OCI-LY7 (cell line): ENCODE data around the gene GFPT1. TPM values are rescaled to one million over a fixed set of nuclear protein-coding genes. Genes with fewer than 3 reads are reported as not detected.

Experiments
- BruUV-seq: library from RNA; stranded (reverse); fragments of 400-500 nt; replicated peaks from 2 replicates; lab custom pipeline; 2021; lab: Mats Ljungman, UMichigan
- CTCF ChIA-PET: fragments of 300-600 bp; sonication (Branson Sonifier 250); formaldehyde crosslinking; loops from one replicate; lab custom pipeline; 2022; ENCODE audit warnings: antibody characterized with exemption; ENCODE audit not compliant: unreplicated experiment; lab: Charles Lee
- POLR2A ChIA-PET: fragments of 300-600 bp; sonication (Branson Sonifier 250); formaldehyde crosslinking; loops from one replicate; lab custom pipeline; 2022; ENCODE audit warnings: antibody characterized with exemption; lab: Charles Lee
- DNase-seq: peaks from one replicate; pipeline ENCODE4 v3.0.0-alpha.2; 2015; ENCODE audit warnings: low spot score
- H2AFZ ChIP-seq: fragments of 200-600 bp; sonication (generic), shearing (Covaris generic); 2 replicates; pipeline ENCODE4 v1.6.1; 2014; ENCODE audit warnings: mild to moderate bottlenecking, antibody characterized with exemption, low read length, moderate library complexity
- H3K27ac ChIP-seq: fragments of 200-600 bp; sonication (generic); 2 replicates; pipeline ENCODE4 v1.5.1; 2014; ENCODE audit warnings: mixed run types, low read depth, mild to moderate bottlenecking, moderate library complexity, low read length, inconsistent platforms; ENCODE audit not compliant: poor library complexity, severe bottlenecking
- H3K36me3 ChIP-seq: fragments of 200-600 bp; sonication (generic); 2 replicates; pipeline ENCODE4 v1.6.1; 2014; ENCODE audit warnings: mild to moderate bottlenecking, antibody characterized with exemption, low read length, moderate library complexity, mixed read lengths; ENCODE audit not compliant: insufficient read depth
- H3K4me1 ChIP-seq: fragments of 200-600 bp; sonication (generic); 2 replicates; pipeline ENCODE4 v1.5.1; 2014; ENCODE audit warnings: mild to moderate bottlenecking, low read length; ENCODE audit not compliant: insufficient read depth, poor library complexity, severe bottlenecking
- H3K4me2 ChIP-seq: fragments of 200-600 bp; sonication (generic); 2 replicates; pipeline ENCODE4 v1.6.1; 2014; ENCODE audit warnings: mild to moderate bottlenecking, low read length
- H3K4me3 ChIP-seq: fragments of 200-600 bp; sonication (generic); 2 replicates; pipeline ENCODE4 v1.5.1; 2014; ENCODE audit warnings: mild to moderate bottlenecking, low read depth, low read length; ENCODE audit not compliant: poor library complexity, severe bottlenecking
- H3K79me2 ChIP-seq: fragments of 200-600 bp; sonication (generic); 2 replicates; pipeline ENCODE4 v1.6.1; 2016; ENCODE audit warnings: low read depth, mild to moderate bottlenecking, low read length, moderate library complexity, mixed read lengths; ENCODE audit not compliant: insufficient read depth
- H3K9me2 ChIP-seq: fragments of 200-600 bp; sonication (generic); 2 replicates; pipeline ENCODE4 v1.6.1; 2016; ENCODE audit warnings: mild to moderate bottlenecking, low read length, mixed read lengths; ENCODE audit not compliant: insufficient read depth
- H3K9me3 ChIP-seq: fragments of 200-600 bp; sonication (generic); 2 replicates; pipeline ENCODE4 v1.6.1; 2014; ENCODE audit warnings: mild to moderate bottlenecking, mixed run types, low read length, mixed read lengths
- H4K20me1 ChIP-seq: fragments of 200-600 bp; sonication (generic); 2 replicates; pipeline ENCODE4 v1.6.1; 2014; ENCODE audit warnings: mild to moderate bottlenecking, antibody characterized with exemption, low read length, moderate library complexity, mixed read lengths; ENCODE audit not compliant: insufficient read depth
- CTCF ChIP-seq: fragments of 200-600 bp; sonication (generic); conservative IDR thresholded peaks from 2 replicates; pipeline ENCODE4 v1.5.1; 2014; ENCODE audit warnings: mild to moderate bottlenecking, antibody characterized with exemption, low read length, moderate library complexity, mixed read lengths
- EZH2phosphoT487 ChIP-seq: fragments of 200-600 bp; sonication (generic); IDR thresholded peaks from 2 replicates; pipeline ENCODE4 v1.6.1; 2018; ENCODE audit warnings: low read depth, borderline replicate concordance, mild to moderate bottlenecking, mixed run types, antibody characterized with exemption, low read length, moderate library complexity, mixed read lengths
- intact Hi-C: fragments of 100-400 bp; cut with micrococcal nuclease; formaldehyde crosslinking; loops from one replicate; pipeline ENCODE4 v1.10.0; 2022; ENCODE audit not compliant: unreplicated experiment
- total RNA-seq, 2 experiments: library from RNA; depleted of rRNA in 1 of 2; stranded (reverse); fragments of >200 nt in 1 of 2; shearing (Covaris generic) in 1 of 2; gene quantifications; 2 replicates each; pipeline ENCODE4 v1.2.3, GENCODE V29; 2014 to 2022

GFPT1 gene
- total RNA-seq, 2 experiments from 2014 or later, result 11.0 to 31.2 TPM

- BruUV-seq, result no TSS peak
- ChIA-PET POLR2A (no interaction called here), CTCF (no interaction called here)
- Histone ChIP-seq H3K4me2 (no peak overlapping the region), H3K4me1 (no peaks in the 10 kb centered on the region), H3K79me2 (no peaks in the 10 kb centered on the region), H3K4me3 (no peak overlapping the region), H3K9me3 (no peaks in the 10 kb centered on the region), H3K36me3 (no peaks in the 10 kb centered on the region; the same call in 1 of the 2 replicates), H2AFZ (no peak overlapping the region), H3K27ac (no peak overlapping the region), H3K9me2 (no peaks in the 10 kb centered on the region), H4K20me1 (no peaks in the 10 kb centered on the region)
- no peak for TF ChIP-seq EZH2phosphoT487
- no peak for TF ChIP-seq CTCF
- intact Hi-C loops, result no loop called here
- no peak for DNase-seq
These were observed 71.8 kb downstream of the GFPT1 start for GRCh38 chr2:69315160-69315761.

GRCh38 chr2:69311024-69311416, 76.0 kb downstream of the GFPT1 start:
- ChIA-PET CTCF (no interaction called here), POLR2A (no interaction called here)
- intact Hi-C loops, result no loop called here
- H3K79me2 ChIP-seq, result no peaks in the 10 kb centered on the region
- no peaks in the 10 kb centered on the region for H3K9me2 ChIP-seq
- H2AFZ ChIP-seq, result no peak overlapping the region
- H3K4me3 ChIP-seq, result no peak overlapping the region
- BruUV-seq, result no TSS peak
- H4K20me1 ChIP-seq, result no peaks in the 10 kb centered on the region
- H3K27ac ChIP-seq, result no peak overlapping the region
- no peaks in the 10 kb centered on the region for H3K4me1 ChIP-seq
- DNase-seq, result no peak
- H3K4me2 ChIP-seq, result no peak overlapping the region
- H3K9me3 ChIP-seq, result no peaks in the 10 kb centered on the region
- no peaks in the 10 kb centered on the region for H3K36me3 ChIP-seq
- TF ChIP-seq CTCF, result no peak
- no peak for TF ChIP-seq EZH2phosphoT487
